Sigmoid colon (tissue), 3 donors: Measurements from ENCODE around the gene BPIFB3.

Experiments
- CTCF ChIP-seq, 4 experiments: fragments of 450-650 bp in 3 of 4; fragments of 200-600 bp in 1 of 4; IDR thresholded peaks; one replicate each; pipeline ENCODE4 v1.5.1; 2016 to 2019; ENCODE audit warnings: antibody characterized with exemption in 4 of 4, mild to moderate bottlenecking in 3 of 4, moderate library complexity in 2 of 4
- POLR2A ChIP-seq, 2 donors: fragments of 450-650 bp; IDR thresholded peaks; one replicate each; pipeline ENCODE4 v1.6.1; 2016; ENCODE audit warnings: antibody characterized with exemption in 2 of 2, mild to moderate bottlenecking in 2 of 2, moderate library complexity in 2 of 2

- TF ChIP-seq CTCF (IDR thresholded peaks at IDR 0.05) (no peak), POLR2A (IDR thresholded peaks at IDR 0.05) (no peak)
Observed at GRCh38 chr20:33105316-33105924, 51.7 kb downstream of the BPIFB3 start.
